T-helper 2 cell (primary cell): ENCODE measurements around the gene C14orf39.
"Not testable (repeated sequence)": the region's sequence is repeated elsewhere in the genome, so short reads cannot be mapped to it uniquely, and the experiment has no call there.

Source experiments
- DNase-seq, 5 experiments: peaks; one replicate each; pipeline versions ENCODE4 v3.0.0 to v3.0.0-alpha.2; 2012 to 2022

Gene C14orf39

DNA sequence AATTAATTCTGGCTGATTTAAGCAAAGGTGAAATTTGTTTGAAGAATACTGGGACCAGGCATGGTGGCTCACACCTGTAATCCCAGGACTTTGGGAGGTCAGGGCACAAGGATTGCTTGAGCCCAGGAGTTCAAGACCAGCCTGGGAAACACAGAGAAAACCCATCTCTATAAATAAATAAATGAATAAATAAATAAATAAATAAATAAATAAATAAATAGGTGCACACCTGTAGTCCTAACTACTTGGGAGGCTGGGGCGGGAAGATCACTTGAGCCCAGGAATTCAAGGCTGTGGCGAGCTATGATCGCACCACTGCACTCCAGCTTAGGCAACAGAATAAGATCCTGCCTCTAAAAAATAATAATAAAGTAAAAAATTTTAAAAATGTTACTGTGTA lies 4.4 kb upstream of the C14orf39 start:
- no peak for DNase-seq

DNA sequence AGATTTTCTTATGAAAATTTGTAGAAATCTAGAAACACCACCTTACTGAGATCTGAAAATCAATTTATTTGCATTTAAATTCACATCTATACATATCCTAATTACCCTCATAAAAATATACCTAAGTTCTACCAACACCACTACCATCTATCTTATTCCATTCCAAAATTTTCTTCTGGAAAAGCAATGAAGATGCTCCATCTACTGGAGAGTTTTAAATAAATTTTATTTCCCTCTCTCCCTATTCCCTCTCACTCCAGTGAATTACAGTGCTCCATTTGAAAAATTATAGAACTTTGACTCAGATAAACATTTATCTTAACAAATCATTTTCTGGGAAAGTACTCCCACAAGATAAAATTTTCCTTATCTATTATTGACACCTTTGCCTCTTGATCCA lies 2.3 kb upstream of the C14orf39 start:
- no peak for DNase-seq

DNA sequence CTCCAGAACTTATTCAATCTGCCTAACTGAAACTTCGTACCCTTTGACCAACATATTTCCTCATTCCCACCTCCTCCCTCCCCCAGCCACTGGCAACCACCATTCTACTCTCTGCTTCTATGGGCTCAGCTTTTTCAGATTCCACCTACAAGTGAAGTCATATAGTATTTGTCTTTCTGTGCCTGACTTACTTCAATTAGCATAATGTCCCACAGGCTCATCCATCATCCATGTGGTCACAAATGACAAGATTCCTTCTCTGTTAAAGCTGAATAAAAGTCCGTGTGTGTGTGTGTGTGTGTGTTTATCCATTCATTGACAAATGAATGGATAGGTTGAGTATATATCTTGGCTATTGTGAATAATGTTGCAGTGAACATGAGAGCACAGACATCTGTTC lies 1.3 kb upstream of the C14orf39 start:
- no peak for DNase-seq

DNA sequence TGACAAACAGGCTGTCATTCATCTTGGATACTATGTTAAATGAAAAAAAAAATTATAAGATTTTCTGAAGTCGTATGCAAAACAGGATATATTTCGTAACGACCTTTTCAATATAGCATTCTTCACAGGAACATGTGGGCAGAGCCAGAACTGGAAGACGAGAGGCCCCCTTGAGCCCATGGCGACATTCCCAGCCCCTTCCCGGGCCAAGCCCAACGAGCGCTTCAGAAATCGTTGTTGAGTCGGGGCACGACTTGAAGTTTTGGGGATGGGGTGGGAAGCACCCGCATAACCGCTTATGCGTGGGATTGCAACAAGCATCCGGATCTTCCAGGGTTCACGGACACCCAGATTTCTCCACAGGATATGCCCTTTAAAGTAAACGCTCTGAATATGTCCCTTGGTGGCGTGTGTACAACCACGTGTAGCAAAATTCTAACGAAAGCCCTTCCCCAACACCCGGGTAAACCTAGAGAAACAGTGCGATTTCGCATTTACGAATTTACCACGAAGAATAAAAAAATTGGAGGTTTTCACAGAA lies 736 bp downstream of the C14orf39 start:
- DNase-seq = no peak

DNA sequence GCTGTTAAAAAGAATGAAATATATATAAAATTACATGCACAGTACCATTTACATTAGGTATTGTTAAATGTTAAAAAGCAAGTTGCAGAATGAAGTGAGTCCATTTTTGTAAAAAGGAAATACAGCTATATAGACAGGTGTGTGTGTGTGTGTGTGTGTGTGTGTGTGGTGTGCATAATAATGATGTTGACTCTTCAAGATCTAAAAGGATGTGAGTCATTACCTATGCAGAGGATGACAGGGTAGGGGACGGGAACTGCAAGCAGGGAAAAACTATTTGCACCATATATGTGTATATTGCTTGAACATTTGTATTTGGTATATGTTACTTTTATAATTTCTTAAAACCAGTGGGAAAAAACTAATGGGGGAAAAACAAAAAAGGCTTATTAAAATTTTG lies 3.1 kb downstream of the C14orf39 start:
- DNase-seq = no peak

DNA sequence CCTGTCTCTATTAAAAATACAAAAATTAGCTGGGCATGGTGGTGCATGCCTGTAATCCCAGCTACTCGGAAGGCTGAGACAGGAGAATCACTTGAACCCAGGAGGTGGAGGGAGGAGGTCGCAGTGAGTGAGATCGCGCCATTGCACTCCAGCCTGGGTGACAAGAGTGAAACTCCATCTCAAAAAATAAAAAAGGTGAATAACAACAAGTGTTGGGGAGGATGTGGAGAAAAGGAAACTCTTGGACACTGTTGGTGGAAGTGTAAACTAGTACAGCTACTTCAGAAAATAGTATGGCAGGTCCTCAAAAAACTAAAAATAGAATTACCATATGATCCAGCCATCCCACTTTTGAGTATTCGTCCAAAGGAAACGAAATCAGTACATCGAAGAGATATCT lies 5.6 kb downstream of the C14orf39 start:
- DNase-seq = not testable (repeated sequence)

DNA sequence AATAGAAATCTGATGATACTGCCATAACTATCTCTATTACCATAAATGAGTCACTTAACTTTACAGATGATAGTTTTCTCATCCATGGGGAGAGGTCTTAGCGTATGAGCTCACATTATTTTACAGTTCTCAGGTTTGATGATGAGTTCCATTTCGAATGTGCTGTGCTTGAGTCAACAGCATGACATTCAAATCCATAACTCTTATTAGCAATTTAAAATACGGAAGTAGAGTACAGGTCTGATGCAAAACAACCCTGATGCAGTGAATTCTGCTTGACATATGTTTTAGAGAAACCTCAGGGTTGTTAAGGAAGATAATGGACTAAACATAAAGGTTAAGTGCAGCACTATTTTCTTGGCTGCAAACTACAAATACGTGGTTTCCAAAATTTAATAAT lies 30.0 kb downstream of the C14orf39 start:
- no peak for DNase-seq

DNA sequence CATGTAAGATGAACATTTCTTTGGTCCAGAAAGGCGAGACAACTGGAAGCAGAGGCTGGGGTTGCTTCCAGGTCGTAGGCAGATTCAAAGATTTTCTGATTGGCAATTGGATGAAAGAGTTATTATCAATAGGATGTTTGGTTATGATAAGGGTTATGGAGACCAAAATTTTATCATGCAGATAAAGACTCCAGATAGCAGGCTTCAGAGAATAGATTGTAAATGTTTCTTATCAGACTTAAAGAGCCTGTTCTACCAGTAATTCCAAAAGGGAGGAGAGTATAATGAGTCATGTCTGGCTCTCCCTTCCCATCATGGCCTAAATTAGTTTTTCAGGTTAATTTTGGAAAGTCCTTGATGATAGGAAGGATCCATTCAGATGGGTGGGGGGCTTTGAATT lies 55.6 kb downstream of the C14orf39 start:
- no peak for DNase-seq

DNA sequence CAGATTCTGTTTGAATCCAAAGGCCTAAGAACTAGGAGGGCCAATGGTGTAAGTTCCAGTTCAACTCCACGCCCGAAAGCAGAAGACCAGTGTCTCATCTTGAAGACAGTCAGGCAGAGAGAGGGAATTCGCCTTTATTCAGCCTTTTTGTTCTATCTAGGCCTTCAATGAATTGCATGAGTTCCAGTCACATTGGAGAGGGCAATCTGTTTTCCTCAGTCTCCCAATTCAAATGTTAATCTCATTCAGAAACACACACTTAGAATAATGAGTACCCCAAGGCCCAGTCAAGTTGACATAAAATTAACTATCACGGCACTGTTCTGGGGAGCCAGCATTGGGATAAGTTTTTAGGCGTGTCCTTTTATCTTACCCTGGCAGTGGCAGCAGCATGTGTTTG lies 65.8 kb downstream of the C14orf39 start:
- DNase-seq = no peak

DNA sequence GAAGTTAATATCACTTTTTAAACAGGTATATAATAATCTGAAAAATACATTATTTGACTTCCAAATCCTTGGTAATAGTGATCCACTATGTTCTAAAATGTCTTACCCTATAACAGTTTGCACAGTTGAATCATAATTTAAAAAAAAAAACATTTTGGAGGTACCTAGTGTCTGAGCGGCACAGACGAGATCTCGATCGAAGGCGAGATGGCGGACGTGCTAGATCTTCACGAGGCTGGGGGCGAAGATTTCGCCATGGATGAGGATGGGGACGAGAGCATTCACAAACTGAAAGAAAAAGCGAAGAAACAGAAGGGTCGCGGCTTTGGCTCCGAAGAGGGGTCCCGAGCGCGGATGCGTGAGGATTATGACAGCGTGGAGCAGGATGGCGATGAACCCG lies 88.3 kb downstream of the C14orf39 start:
- not testable (repeated sequence) for DNase-seq

DNA sequence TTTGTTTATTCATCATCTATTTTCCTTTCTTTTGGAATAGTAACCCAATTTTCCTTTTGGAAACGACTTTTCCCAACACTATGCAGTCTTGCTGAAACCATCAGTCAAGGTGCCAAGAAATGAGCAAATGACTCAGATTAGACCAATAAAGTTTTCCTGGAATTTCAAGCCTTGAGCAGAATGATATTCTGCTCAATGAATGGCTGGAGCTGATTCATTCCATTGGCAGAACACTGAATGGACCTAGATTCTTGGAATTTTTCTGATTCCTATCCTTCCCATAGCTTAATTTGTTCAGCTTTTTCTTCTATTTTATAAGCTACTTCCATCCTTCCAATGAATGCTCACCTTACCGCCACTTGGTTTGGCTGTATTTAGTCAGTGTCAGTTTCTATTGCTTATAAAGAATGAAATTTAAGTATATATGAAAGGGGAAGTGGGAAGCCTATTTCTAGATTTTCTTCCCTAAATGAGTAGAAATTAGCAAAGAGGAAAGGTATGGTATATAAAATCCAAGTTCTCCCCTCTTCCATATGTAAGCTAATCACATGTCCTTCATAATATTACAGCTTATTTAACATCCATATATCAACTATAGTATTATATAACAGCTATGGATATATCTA lies 89.0 kb downstream of the C14orf39 start:
- no peak for DNase-seq
